H1 (cell line): Measurements from ENCODE around the gene WNK2. TPM values are rescaled to one million over a fixed set of nuclear protein-coding genes. Genes with fewer than 3 reads are reported as not detected.

Experiments
- CTCF ChIA-PET: fragments of 300-600 bp; sonication (Branson Sonifier 250); formaldehyde crosslinking; loops from one replicate; lab custom pipeline; 2021; ENCODE audit not compliant: partially characterized antibody; lab: Charles Lee
- POLR2A ChIA-PET: fragments of 300-600 bp; sonication (Branson Sonifier 250); formaldehyde crosslinking; loops from one replicate; lab custom pipeline; 2021; ENCODE audit warnings: inconsistent platforms; ENCODE audit not compliant: partially characterized antibody; lab: Charles Lee
- DNase-seq, 2 experiments: peaks; one replicate each; pipeline versions ENCODE4 v3.0.0 to v3.0.0-alpha.2; 2010 to 2022; ENCODE audit warnings: low spot score in 2 of 2, low read depth in 1 of 2, mixed read lengths in 1 of 2
- FAIRE-seq: peaks from 2 replicates; lab custom pipeline; 2011; peaks lifted over from hg19 to GRCh38; lab: Jason Lieb, UNC
- H2AFZ ChIP-seq: 2 replicates; pipeline ENCODE4 v1.8.1; 2012; ENCODE audit warnings: low read length, inconsistent platforms
- H2AK5ac ChIP-seq: 2 replicates; pipeline ENCODE4 v1.6.1; 2013; ENCODE audit warnings: low read depth, low read length
- H2BK120ac ChIP-seq: replicated peaks from 2 replicates; pipeline ENCODE3; 2013; ENCODE audit warnings: low read depth, low read length, inconsistent platforms
- H2BK12ac ChIP-seq: 2 replicates; pipeline ENCODE4 v1.6.1; 2013; ENCODE audit warnings: low read depth, low read length
- H2BK15ac ChIP-seq: 2 replicates; pipeline ENCODE4 v1.6.1; 2013; ENCODE audit warnings: low read length
- H2BK20ac ChIP-seq: 2 replicates; pipeline ENCODE4 v1.6.1; 2013; ENCODE audit warnings: low read length
- H2BK5ac ChIP-seq: 2 replicates; pipeline ENCODE4 v1.6.1; 2013; ENCODE audit warnings: low read depth, low read length
- H3K14ac ChIP-seq: 2 replicates; pipeline ENCODE4 v1.6.1; 2013; ENCODE audit warnings: inconsistent platforms; ENCODE audit not compliant: insufficient read length
- H3K18ac ChIP-seq: 2 replicates; pipeline ENCODE4 v1.6.1; 2013; ENCODE audit warnings: low read length; ENCODE audit errors: extremely low read depth
- H3K23ac ChIP-seq: 2 replicates; pipeline ENCODE4 v1.6.1; 2013; ENCODE audit warnings: inconsistent platforms; ENCODE audit not compliant: insufficient read length
- H3K23me2 ChIP-seq: 2 replicates; pipeline ENCODE4 v1.6.1; 2013; ENCODE audit warnings: low read depth, low read length
- H3K27ac ChIP-seq: 2 replicates; pipeline ENCODE4 v1.6.1; 2011; ENCODE audit warnings: low read depth, low read length, inconsistent platforms
- H3K27me3 ChIP-seq, 4 experiments: replicated peaks in 1 of 4; 1 replicate in 1 of 4; 2 replicates in 3 of 4; pipeline versions ENCODE4 v1.6.1 to v1.8.1; 2011 to 2013; ENCODE audit warnings: low read length in 3 of 4, mild to moderate bottlenecking in 3 of 4, inconsistent platforms in 2 of 4, mixed read lengths in 2 of 4, moderate library complexity in 1 of 4; ENCODE audit not compliant: control insufficient read depth in 3 of 4, insufficient read depth in 3 of 4; ENCODE audit errors: extremely low read depth in 1 of 4
- H3K36me3 ChIP-seq, 4 experiments: 2 replicates each; pipeline versions ENCODE4 v1.6.1 to v1.8.1; 2011 to 2013; ENCODE audit warnings: mild to moderate bottlenecking in 4 of 4, low read length in 3 of 4, moderate library complexity in 2 of 4, control low read depth in 1 of 4, inconsistent platforms in 1 of 4; ENCODE audit not compliant: insufficient read depth in 4 of 4, control insufficient read depth in 2 of 4
- H3K4ac ChIP-seq: replicated peaks from 2 replicates; pipeline ENCODE3; 2013; ENCODE audit warnings: low read length, low read depth, mixed read lengths, inconsistent platforms; ENCODE audit not compliant: insufficient read length
- H3K4me1 ChIP-seq, 4 experiments: replicated peaks in 1 of 4; 1 replicate in 1 of 4; 2 replicates in 3 of 4; pipeline versions ENCODE4 v1.6.1 to v1.8.1; 2011 to 2013; ENCODE audit warnings: low read length in 3 of 4, inconsistent platforms in 2 of 4, mixed read lengths in 1 of 4; ENCODE audit not compliant: insufficient read depth in 4 of 4, control insufficient read depth in 3 of 4
- H3K4me2 ChIP-seq, 2 experiments: 2 replicates each; pipeline versions ENCODE4 v1.6.1 to v1.8.1; 2011 to 2013; ENCODE audit warnings: low read depth in 2 of 2, low read length in 2 of 2, control low read depth in 1 of 2, inconsistent platforms in 1 of 2, mild to moderate bottlenecking in 1 of 2; ENCODE audit not compliant: insufficient read depth in 1 of 2
- H3K4me3 ChIP-seq, 4 experiments: fragments of 200-600, 300-600 bp in 1 of 4; sonication (generic), shearing (Covaris generic), sonication (Bioruptor Twin) in 1 of 4; 2 replicates each; pipeline versions ENCODE4 v1.5.1 to v1.8.1; 2011 to 2016; ENCODE audit warnings: low read length in 4 of 4, low read depth in 3 of 4, control low read depth in 2 of 4, inconsistent platforms in 2 of 4, mild to moderate bottlenecking in 2 of 4, mixed read lengths in 1 of 4, moderate library complexity in 1 of 4; ENCODE audit not compliant: insufficient read depth in 2 of 4; ENCODE audit errors: extremely low read depth in 1 of 4
- H3K56ac ChIP-seq: replicated peaks from 2 replicates; pipeline ENCODE3; 2013; ENCODE audit warnings: low read depth, mild to moderate bottlenecking, mixed read lengths, low read length, inconsistent platforms; ENCODE audit not compliant: insufficient read length
- H3K79me1 ChIP-seq: 2 replicates; pipeline ENCODE4 v1.6.1; 2013; ENCODE audit warnings: low read depth, low read length, control low read depth
- H3K79me2 ChIP-seq, 2 experiments: 2 replicates each; pipeline versions ENCODE4 v1.6.1 to v1.8.1; 2012 to 2013; ENCODE audit warnings: low read length in 2 of 2, mild to moderate bottlenecking in 2 of 2, inconsistent platforms in 1 of 2; ENCODE audit not compliant: insufficient read depth in 2 of 2, control insufficient read depth in 1 of 2
- H3K9ac ChIP-seq, 4 experiments: replicated peaks in 1 of 4; 1 replicate in 1 of 4; 2 replicates in 3 of 4; pipeline versions ENCODE4 v1.6.1 to v1.8.1; 2011 to 2013; ENCODE audit warnings: low read depth in 3 of 4, low read length in 3 of 4, control low read depth in 2 of 4, mild to moderate bottlenecking in 2 of 4, moderate library complexity in 2 of 4, inconsistent platforms in 1 of 4; ENCODE audit errors: extremely low read depth in 1 of 4
- H3K9me3 ChIP-seq, 2 experiments: 2 replicates each; pipeline versions ENCODE4 v1.6.1 to v1.8.1; 2012 to 2013; ENCODE audit warnings: mild to moderate bottlenecking in 2 of 2, moderate library complexity in 2 of 2, control low read depth in 1 of 2, inconsistent platforms in 1 of 2, low read depth in 1 of 2, low read length in 1 of 2, mixed read lengths in 1 of 2; ENCODE audit not compliant: insufficient read depth in 2 of 2
- H4K20me1 ChIP-seq, 2 experiments: replicated peaks in 1 of 2; 2 replicates each; pipeline versions ENCODE3 to v1.8.1; 2011 to 2013; ENCODE audit warnings: inconsistent platforms in 2 of 2, low read length in 2 of 2, mild to moderate bottlenecking in 1 of 2; ENCODE audit not compliant: insufficient read depth in 2 of 2, control insufficient read depth in 1 of 2
- H4K5ac ChIP-seq: 2 replicates; pipeline ENCODE4 v1.6.1; 2013; ENCODE audit warnings: low read length, low read depth, mixed read lengths, inconsistent platforms; ENCODE audit not compliant: insufficient read length
- H4K8ac ChIP-seq: 2 replicates; pipeline ENCODE4 v1.8.0; 2013; ENCODE audit warnings: mild to moderate bottlenecking, moderate library complexity, low read length, inconsistent platforms; ENCODE audit not compliant: insufficient read depth; ENCODE audit errors: extremely low read depth
- H4K91ac ChIP-seq: replicated peaks from 2 replicates; pipeline ENCODE3; 2013; ENCODE audit warnings: low read length, mixed read lengths, inconsistent platforms; ENCODE audit not compliant: insufficient read length
- TBP ChIP-seq: IDR thresholded peaks from 2 replicates; pipeline ENCODE4 v1.6.1; 2011; ENCODE audit warnings: low read depth, low read length, improper control_type of control experiment
- WGBS, 2 experiments: shearing (Covaris generic) in 1 of 2; methylation state at CpG; one replicate each; pipeline versions ENCODE4 v1.1.6 to v1.1.7; 2013 to 2015; ENCODE audit warnings: low lambda C conversion rate in 2 of 2, mixed read lengths in 2 of 2, inconsistent platforms in 1 of 2, low coverage in 1 of 2, missing lambda C conversion rate in 1 of 2; ENCODE audit not compliant: insufficient replicate concordance in 2 of 2, insufficient coverage in 1 of 2, insufficient read length in 1 of 2; ENCODE audit errors: extremely low coverage in 1 of 2, missing lambda C conversion rate in 1 of 2; 5-methylcytosine and 5-hydroxymethylcytosine counted together
- polyA plus RNA-seq, 7 experiments: library from polyadenylated mRNA; depleted of rRNA in 3 of 7; stranded (reverse) in 5 of 7; unstranded in 2 of 7; fragments of >200 nt in 5 of 7; fragments of 200-250 nt in 2 of 7; gene quantifications; 1 replicate in 5 of 7; 2 replicates in 1 of 7; 4 replicates in 1 of 7; pipeline versions ENCODE4 v1.2.1 to v1.2.3, GENCODE V29; 2011 to 2013; ENCODE audit warnings: missing spikeins in 2 of 7, mixed read lengths in 2 of 7
- total RNA-seq: library from RNA; stranded (reverse); fragmentation: NEBNext Ultra II Directional; extraction: Animal tissue kit (Norgen Biotek cat#: 25700); gene quantifications from 2 replicates; pipeline ENCODE4 v1.2.1, GENCODE V29; 2021

Gene WNK2
- total and polyA plus RNA-seq, 2 of the 8 experiments (the other 6 are each of a cell fraction or from before 2014, with no cell fraction given), result 12.0 to 87.2 TPM

DNA sequence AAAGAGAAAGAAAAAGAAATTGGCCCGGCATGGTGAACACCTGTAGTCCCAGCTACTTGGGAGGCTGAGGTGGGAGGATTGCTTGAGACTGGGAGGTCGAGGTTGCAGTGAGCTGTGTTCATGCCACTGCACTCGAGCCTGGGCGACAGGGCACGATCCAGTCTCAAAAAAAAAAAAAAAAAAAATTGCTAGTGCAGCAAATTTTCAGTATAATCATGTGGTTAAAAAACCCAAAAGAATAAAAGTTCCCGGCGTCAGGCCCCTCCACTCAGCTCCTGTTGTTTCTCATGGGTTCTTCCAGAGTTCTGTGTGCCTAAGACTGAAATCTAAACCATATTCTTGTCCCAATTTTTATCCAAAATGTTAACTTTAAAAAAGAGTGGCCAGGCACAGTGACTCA, 49.1 kb downstream of the WNK2 start:
- peaks cover 0 to 3% (median 0%) of the 10 kb centered on the region in 4 experiments; a peak in 1 of 7 replicates for H3K4me1 ChIP-seq
- no peak for TF ChIP-seq TBP
- H2AFZ ChIP-seq, result no peak overlapping the region
- no peak overlapping the region for H3K18ac ChIP-seq
- WGBS, 2 experiments, result 89% methylated on average over 6 of the region's 7 CpGs; no CpG with 5 or more reads in 1 of the 2 experiments
- H3K79me2 ChIP-seq, result peaks cover 0 to 5% of the 10 kb centered on the region in 2 experiments; a peak in 2 of 4 replicates
- no peak overlapping the region for H3K4me3 ChIP-seq
- H3K23ac ChIP-seq, result no peak overlapping the region
- H2BK12ac ChIP-seq, result no peak overlapping the region
- ChIA-PET CTCF (interaction anchor here (0.6 to 3.2 kb wide), 7 partner anchors 9 to 185 kb away, joined by 3 to 15 read pairs (median 3); no protein-coding TSS in a partner anchor), POLR2A (interaction anchor here (1.1 kb wide), 1 partner anchor 9 kb away, joined by 4 read pairs; no protein-coding TSS in a partner anchor)
- no peak overlapping the region for H3K9ac ChIP-seq
- DNase-seq, result no peak
- no peak overlapping the region for H2BK15ac ChIP-seq
- H3K23me2 ChIP-seq, result no peaks in the 10 kb centered on the region
- H2BK20ac ChIP-seq, result no peak overlapping the region
- FAIRE-seq, result no peak
- peaks cover 4% of the 10 kb centered on the region; the same call in 1 of the 2 replicates for H3K79me1 ChIP-seq
- H2BK120ac ChIP-seq, result no peak overlapping the region
- no peak overlapping the region for H3K14ac ChIP-seq
- no peak overlapping the region for H4K91ac ChIP-seq
- H2BK5ac ChIP-seq, result no peak overlapping the region
- no peak overlapping the region for H2AK5ac ChIP-seq
- no peak overlapping the region for H3K4me2 ChIP-seq
- no peaks in the 10 kb centered on the region for H3K9me3 ChIP-seq
- H3K4ac ChIP-seq, result no peak overlapping the region
- peaks cover 6 to 11% of the 10 kb centered on the region in 2 experiments for H4K20me1 ChIP-seq
- no peaks in the 10 kb centered on the region for H3K27me3 ChIP-seq
- H4K5ac ChIP-seq, result no peak overlapping the region
- H3K36me3 ChIP-seq, result peaks cover 0 to 3% (median 1%) of the 10 kb centered on the region in 4 experiments; a peak in 2 of 8 replicates
- no peak overlapping the region for H4K8ac ChIP-seq
- H3K56ac ChIP-seq, result no peak overlapping the region
- H3K27ac ChIP-seq, result no peak overlapping the region
